ENCODE measurements around the gene NPL. TPM values are rescaled to one million over a fixed set of nuclear protein-coding genes. Genes with fewer than 3 reads are reported as not detected.

NPL gene
- total RNA-seq, 1 donor from 2014 or later: 44.5 TPM

GRCh38 chr1:182770232-182770631, 19.3 kb upstream of the NPL start:
- no peaks in the 10 kb centered on the region for H3K4me1 ChIP-seq
- no peaks in the 10 kb centered on the region for H3K36me3 ChIP-seq
- no peak for ATAC-seq
- intact Hi-C loops (cut with DNase I): no loop called here
- H3K27ac ChIP-seq: no peak overlapping the region
- H3K27me3 ChIP-seq: no peaks in the 10 kb centered on the region
- no peaks in the 10 kb centered on the region for H3K9me3 ChIP-seq
- DNase-seq: no peak
- no peak overlapping the region for H3K4me3 ChIP-seq
- TF ChIP-seq CTCF (IDR thresholded peaks at IDR 0.05): no peak

- H3K9me3 ChIP-seq: no peaks in the 10 kb centered on the region
- no peak overlapping the region for H3K27ac ChIP-seq
- DNase-seq: no peak
- no peaks in the 10 kb centered on the region for H3K36me3 ChIP-seq
- ATAC-seq: no peak
- no peaks in the 10 kb centered on the region for H3K4me1 ChIP-seq
- TF ChIP-seq CTCF (IDR thresholded peaks at IDR 0.05): no peak
- no peak overlapping the region for H3K4me3 ChIP-seq
- intact Hi-C loops (cut with DNase I): no loop called here
- H3K27me3 ChIP-seq: no peaks in the 10 kb centered on the region
Measured at GRCh38 chr1:182771187-182771984, 18.2 kb upstream of the NPL start.

GRCh38 chr1:182777386-182777785, 12.2 kb upstream of the NPL start:
- no peaks in the 10 kb centered on the region for H3K27me3 ChIP-seq
- no peak overlapping the region for H3K4me3 ChIP-seq
- H3K9me3 ChIP-seq: no peaks in the 10 kb centered on the region
- no peaks in the 10 kb centered on the region for H3K36me3 ChIP-seq
- H3K4me1 ChIP-seq: no peaks in the 10 kb centered on the region
- H3K27ac ChIP-seq: no peak overlapping the region
- DNase-seq (no peak), ATAC-seq (no peak)
- no peak for TF ChIP-seq CTCF (IDR thresholded peaks at IDR 0.05)
- intact Hi-C loops (cut with DNase I): no loop called here

- Histone ChIP-seq H3K27ac (no peak overlapping the region), H3K9me3 (no peaks in the 10 kb centered on the region), H3K4me1 (no peaks in the 10 kb centered on the region), H3K4me3 (no peak overlapping the region), H3K27me3 (no peaks in the 10 kb centered on the region), H3K36me3 (no peaks in the 10 kb centered on the region)
- no peak for TF ChIP-seq CTCF (IDR thresholded peaks at IDR 0.05)
- ATAC-seq: no peak
- intact Hi-C loops (cut with DNase I): no loop called here
- no peak for DNase-seq
Measured at GRCh38 chr1:182778862-182779261, 10.7 kb upstream of the NPL start.

- Histone ChIP-seq H3K27me3 (no peaks in the 10 kb centered on the region), H3K4me1 (no peaks in the 10 kb centered on the region), H3K36me3 (no peaks in the 10 kb centered on the region), H3K4me3 (no peak overlapping the region), H3K27ac (no peak overlapping the region), H3K9me3 (no peaks in the 10 kb centered on the region)
- intact Hi-C loops (cut with DNase I): no loop called here
- DNase-seq: no peak
- no peak for TF ChIP-seq CTCF (IDR thresholded peaks at IDR 0.05)
- ATAC-seq: no peak
Measured at GRCh38 chr1:182779530-182779929, 10.0 kb upstream of the NPL start.

All from upper lobe of right lung (tissue), 1 donor.